HG03571 (cell line): Measurements from ENCODE around the gene KDM5B.
"Not testable (repeated sequence)": the region's sequence is repeated elsewhere in the genome, so short reads cannot be mapped to it uniquely, and the experiment has no call there.

Source experiments
- ATAC-seq: cut with Tn5 transposase; IDR thresholded peaks from one replicate; pipeline ENCODE4 v1.9.1; 2021; ENCODE audit not compliant: unreplicated experiment

KDM5B gene

GRCh38 chr1:202714202-202714601 lies 94.0 kb downstream of the KDM5B start:
- ATAC-seq, result not testable (repeated sequence)

GRCh38 chr1:202713110-202713509 lies 95.1 kb downstream of the KDM5B start:
- ATAC-seq, result no peak

GRCh38 chr1:202711949-202712635 lies 96.1 kb downstream of the KDM5B start:
- no peak for ATAC-seq

- no peak for ATAC-seq
These were observed 97.9 kb downstream of the KDM5B start, which contains the start of gene SYT2 for GRCh38 chr1:202710070-202711045. Gene SYT2, minus strand, starts transcription at chr1:202710454. Its CDS starts 104,682 bp downstream, at chr1:202605772.

GRCh38 chr1:202709276-202710041 lies 98.8 kb downstream of the KDM5B start:
- ATAC-seq, result no peak

GRCh38 chr1:202708456-202709275 lies 99.6 kb downstream of the KDM5B start:
- no peak for ATAC-seq

GRCh38 chr1:202706851-202707250 lies 101.4 kb downstream of the KDM5B start:
- no peak for ATAC-seq

GRCh38 chr1:202704601-202705000 lies 103.6 kb downstream of the KDM5B start:
- ATAC-seq, result no peak

GRCh38 chr1:202703191-202703590 lies 105.0 kb downstream of the KDM5B start:
- no peak for ATAC-seq

- ATAC-seq, result no peak
These were observed 106.1 kb downstream of the KDM5B start for GRCh38 chr1:202702088-202702487.

- ATAC-seq, result no peak
These were observed 107.0 kb downstream of the KDM5B start for GRCh38 chr1:202701200-202701599.

- no peak for ATAC-seq
These were observed 108.2 kb downstream of the KDM5B start for GRCh38 chr1:202700061-202700460.

GRCh38 chr1:202698276-202698675 lies 109.9 kb downstream of the KDM5B start:
- ATAC-seq, result no peak

GRCh38 chr1:202697038-202697437 lies 111.2 kb downstream of the KDM5B start:
- ATAC-seq, result no peak

GRCh38 chr1:202694314-202694713 lies 113.9 kb downstream of the KDM5B start:
- ATAC-seq, result no peak

GRCh38 chr1:202692959-202693555 lies 115.2 kb downstream of the KDM5B start:
- no peak for ATAC-seq

- no peak for ATAC-seq
These were observed 116.4 kb downstream of the KDM5B start for GRCh38 chr1:202691816-202692215.

- no peak for ATAC-seq
These were observed 118.5 kb downstream of the KDM5B start for GRCh38 chr1:202689493-202690342.

- ATAC-seq, result no peak
These were observed 119.1 kb downstream of the KDM5B start for GRCh38 chr1:202689082-202689481.
